HCT116 (cell line): Measurements from ENCODE around the gene ANKZF1. TPM values are rescaled to one million over a fixed set of nuclear protein-coding genes. Genes with fewer than 3 reads are reported as not detected.
A peak's percentile ranks its signal among the peaks of the same experiment; 100 is the strongest.
"Not testable (repeated sequence)": the region's sequence is repeated elsewhere in the genome, so short reads cannot be mapped to it uniquely, and the experiment has no call there.

Experiments used
- ATAC-seq: fragments of 200-7000 bp; cut with Tn5 transposase; 2 replicates; pipeline ENCODE4 v1.9.1; 2020; ENCODE audit warnings: mild to moderate bottlenecking, moderate library complexity
- BruUV-seq: library from RNA; stranded (reverse); fragments of 400-500 nt; replicated peaks from 2 replicates; lab custom pipeline; 2021; lab: Mats Ljungman, UMichigan
- CTCF ChIA-PET: fragments of 300-600 bp; sonication (Branson Sonifier 250); formaldehyde crosslinking; loops from one replicate; lab custom pipeline; 2021; ENCODE audit warnings: antibody characterized with exemption; lab: Charles Lee
- POLR2A ChIA-PET: fragments of 300-600, 350-600 bp; sonication (Branson Sonifier 250); formaldehyde crosslinking; loops from one replicate; lab custom pipeline; 2021; ENCODE audit warnings: antibody characterized with exemption; lab: Charles Lee
- RAD21 ChIA-PET, 2 experiments: fragments of 300-600 bp; sonication (Branson Sonifier 250); formaldehyde crosslinking; loops; one replicate each; lab custom pipeline; 2023; ENCODE audit warnings: low total read pairs in 2 of 2; ENCODE audit not compliant: uncharacterized antibody in 2 of 2, unreplicated experiment in 2 of 2, low non-redundant PET in 1 of 2; lab: Charles Lee
- DNase-seq: peaks from one replicate; pipeline ENCODE4 v3.0.0-alpha.2; 2010; ENCODE audit warnings: low read depth, low spot score
- H2AFZ ChIP-seq: fragments of 200-600 bp; shearing (Covaris generic), sonication (generic); 2 replicates; pipeline ENCODE4 v1.6.1; 2017; ENCODE audit warnings: low read depth, mixed run types, mixed read lengths, antibody characterized with exemption, low read length; ENCODE audit not compliant: poor library complexity, severe bottlenecking
- H3K27ac ChIP-seq: 2 replicates; pipeline ENCODE4 v1.5.1; 2012; ENCODE audit warnings: low read depth, low read length
- H3K27me3 ChIP-seq: fragments of 200-600 bp; sonication (generic); 2 replicates; pipeline ENCODE4 v1.6.1; 2016; ENCODE audit warnings: mixed run types, low read length, mixed read lengths; ENCODE audit not compliant: insufficient read depth
- H3K36me3 ChIP-seq, 2 experiments: fragments of 200-500 bp in 1 of 2; fragments of 200-600 bp in 1 of 2; sonication (Bioruptor generic) in 1 of 2; sonication (generic) in 1 of 2; 2 replicates each; pipeline versions ENCODE4 v1.5.1 to v1.6.1; 2014 to 2016; ENCODE audit warnings: low read length in 2 of 2, inconsistent platforms in 1 of 2, mixed read lengths in 1 of 2, mixed run types in 1 of 2; ENCODE audit not compliant: insufficient read depth in 2 of 2, control insufficient read depth in 1 of 2
- H3K4me1 ChIP-seq, 2 experiments: fragments of 200-600 bp in 1 of 2; sonication (generic) in 1 of 2; 2 replicates each; pipeline versions ENCODE4 v1.5.1 to v1.6.1; 2012 to 2017; ENCODE audit warnings: low read length in 2 of 2, inconsistent platforms in 1 of 2, mild to moderate bottlenecking in 1 of 2, mixed read lengths in 1 of 2, mixed run types in 1 of 2, moderate library complexity in 1 of 2; ENCODE audit not compliant: insufficient read depth in 2 of 2, control insufficient read depth in 1 of 2
- H3K4me2 ChIP-seq: fragments of 200-600 bp; sonication (generic); 2 replicates; pipeline ENCODE4 v1.6.1; 2017; ENCODE audit warnings: mixed run types, low read length, mixed read lengths
- H3K4me3 ChIP-seq, 2 experiments: fragments of 200-600 bp in 1 of 2; sonication (generic) in 1 of 2; replicated peaks in 1 of 2; 2 replicates each; pipeline ENCODE4 v1.5.1; 2011 to 2016; ENCODE audit warnings: low read length in 2 of 2, control low read depth in 1 of 2, low read depth in 1 of 2, mild to moderate bottlenecking in 1 of 2, mixed read lengths in 1 of 2, mixed run types in 1 of 2
- H3K79me2 ChIP-seq: fragments of 200-600 bp; sonication (generic); 2 replicates; pipeline ENCODE4 v1.6.1; 2017; ENCODE audit warnings: mild to moderate bottlenecking, mixed run types, low read length, moderate library complexity, mixed read lengths; ENCODE audit not compliant: insufficient read depth
- H3K9ac ChIP-seq: fragments of 200-600 bp; sonication (generic); 2 replicates; pipeline ENCODE4 v1.6.1; 2016; ENCODE audit warnings: low read length, mixed read lengths
- H3K9me2 ChIP-seq: fragments of 200-600 bp; sonication (generic), shearing (Covaris generic); 2 replicates; pipeline ENCODE4 v1.6.1; 2017; ENCODE audit warnings: mixed run types, mild to moderate bottlenecking, moderate library complexity; ENCODE audit not compliant: insufficient read depth
- H3K9me3 ChIP-seq, 2 experiments: fragments of 200-500 bp in 1 of 2; fragments of 200-600 bp in 1 of 2; sonication (Bioruptor generic) in 1 of 2; sonication (generic) in 1 of 2; 2 replicates each; pipeline ENCODE4 v1.6.1; 2014 to 2017; ENCODE audit warnings: low read length in 2 of 2, mixed read lengths in 2 of 2, inconsistent platforms in 1 of 2, low read depth in 1 of 2, mild to moderate bottlenecking in 1 of 2, mixed run types in 1 of 2, moderate library complexity in 1 of 2; ENCODE audit not compliant: control insufficient read depth in 1 of 2, insufficient read depth in 1 of 2
- H4K20me1 ChIP-seq: fragments of 200-600 bp; sonication (generic), shearing (Covaris generic); 2 replicates; pipeline ENCODE4 v1.6.1; 2017; ENCODE audit warnings: mixed run types, mild to moderate bottlenecking, moderate library complexity; ENCODE audit not compliant: insufficient read depth
- EZH2 ChIP-seq: fragments of 200-600 bp; sonication (generic); IDR thresholded peaks from 2 replicates; pipeline ENCODE4 v1.6.1; 2017; ENCODE audit warnings: antibody characterized with exemption, mixed run types
- MAX ChIP-seq: IDR thresholded peaks from 2 replicates; pipeline ENCODE4 v1.6.1; 2012
- intact Hi-C: fragments of 100-400 bp; cut with micrococcal nuclease; formaldehyde crosslinking; loops from 2 replicates; pipeline ENCODE4 v1.10.0; 2022
- total RNA-seq: library from RNA; stranded (reverse); gene quantifications from one replicate; pipeline ENCODE4 v1.2.1, GENCODE V29; 2021; ENCODE audit not compliant: unreplicated experiment

Gene ANKZF1
- total RNA-seq, 1 experiment from 2014 or later = 64.7 TPM

GRCh38 chr2:219254590-219255201 lies 25.1 kb downstream of the ANKZF1 start:
- no peaks in the 10 kb centered on the region for H4K20me1 ChIP-seq
- H3K4me3 ChIP-seq = peak overlapping the region; percentile 69 to 84
- no peaks in the 10 kb centered on the region for H3K9me2 ChIP-seq
- no peak for TF ChIP-seq MAX
- 0 out of 2 replicates have a peak, but pooled peaks have one; percentile 50 for TF ChIP-seq EZH2
- H3K79me2 ChIP-seq = peaks cover 20% of the 10 kb centered on the region; the same call in 1 of the 2 replicates
- H3K27ac ChIP-seq = peak overlapping the region; percentile 12; the same call in 1 of the 2 replicates
- ChIA-PET POLR2A (interaction anchor here (1.4 to 1.8 kb wide), 2 partner anchors 10 to 24 kb away, joined by 6 to 7 read pairs; partner anchors contain the start of genes DNAJB2, GLB1L and STK16), RAD21 (no interaction called here), CTCF (interaction anchor here (1.9 kb wide), 1 partner anchor 22 kb away, joined by 6 read pairs; no protein-coding TSS in a partner anchor)
- H3K4me2 ChIP-seq = peak overlapping the region; percentile 97
- ATAC-seq (no peak), DNase-seq (no peak)
- BruUV-seq = no TSS peak
- intact Hi-C loops = no loop called here
- H3K9me3 ChIP-seq = no peaks in the 10 kb centered on the region
- H3K4me1 ChIP-seq = peaks cover 17 to 44% of the 10 kb centered on the region in 2 experiments
- peaks cover 5% of the 10 kb centered on the region; the same call in 1 of the 2 replicates for H3K27me3 ChIP-seq
- peaks cover 0 to 3% of the 10 kb centered on the region in 2 experiments; a peak in 1 of 4 replicates for H3K36me3 ChIP-seq
- peak overlapping the region; percentile 33; the same call in 1 of the 2 replicates for H3K9ac ChIP-seq
- H2AFZ ChIP-seq = no peak overlapping the region

GRCh38 chr2:219258942-219259341 lies 29.3 kb downstream of the ANKZF1 start:
- POLR2A ChIA-PET = not testable (repeated sequence)

More at GRCh38 chr2:219258942-219259341, 29.3 kb downstream of the ANKZF1 start:
- H3K4me3 ChIP-seq, RAD21 ChIA-PET, ATAC-seq, BruUV-seq, H3K9ac ChIP-seq, H2AFZ ChIP-seq, DNase-seq, H3K79me2 ChIP-seq, H3K27ac ChIP-seq, H3K36me3 ChIP-seq, H4K20me1 ChIP-seq, intact Hi-C loops, H3K9me3 ChIP-seq, H3K4me2 ChIP-seq, H3K9me2 ChIP-seq, H3K27me3 ChIP-seq: not testable (repeated sequence)
- peaks cover 6 to 10% of the 10 kb centered on the region in 2 experiments; a peak in 2 of 4 replicates for H3K4me1 ChIP-seq
- CTCF ChIA-PET = interaction anchor here (1.2 kb wide), 1 partner anchor 36 kb away, joined by 7 read pairs; no protein-coding TSS in a partner anchor
